Medulla oblongata (tissue), 1 donor: ENCODE measurements around the gene ARL5A.

ENCODE experiments used
- DNase-seq: peaks from one replicate; pipeline ENCODE4 v3.0.0-alpha.2; 2015; ENCODE audit errors: extremely low spot score

The ARL5A gene

GRCh38 chr2:151840216-151841046 is 12.2 kb upstream of the ARL5A start:
- no peak for DNase-seq

DNA sequence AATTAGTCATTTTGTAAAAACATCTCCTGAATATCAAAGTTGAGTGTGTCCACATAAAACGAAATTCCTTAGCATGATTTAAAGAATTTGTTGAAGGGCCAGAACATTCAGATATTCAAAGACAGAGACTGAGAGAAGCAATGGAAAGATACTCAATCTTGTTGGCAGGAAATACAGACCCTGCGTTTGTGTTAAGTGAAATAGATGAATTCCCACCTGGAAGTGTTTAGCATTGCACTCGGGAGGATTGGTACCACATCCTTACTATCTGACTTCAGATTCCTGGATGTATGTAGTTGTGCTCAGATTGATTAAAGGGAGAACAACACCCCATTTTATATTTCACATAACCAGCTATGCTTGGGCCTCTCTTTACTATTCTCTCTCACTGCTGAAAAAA is 9.7 kb upstream of the ARL5A start:
- no peak for DNase-seq

- DNase-seq: no peak
Observed at GRCh38 chr2:151833984-151834383, 5.8 kb upstream of the ARL5A start.

DNA sequence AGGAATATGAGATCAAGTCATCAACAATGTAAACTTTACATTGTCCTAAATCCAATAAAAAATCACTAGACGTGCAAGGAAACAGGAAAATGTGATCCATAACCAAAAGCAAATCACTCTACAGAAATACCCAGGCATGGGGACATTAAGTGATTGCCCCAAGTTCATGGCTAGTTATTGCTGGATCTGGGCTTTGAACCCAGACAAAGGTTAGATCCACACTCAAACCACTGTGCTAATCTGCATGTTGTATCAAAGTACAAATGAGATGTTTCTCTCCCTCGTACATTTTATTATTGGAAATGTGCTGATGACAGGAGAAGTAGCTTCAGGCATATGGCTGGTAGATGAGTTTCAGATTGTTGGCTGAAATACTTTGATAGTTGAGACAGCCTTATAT is 2.7 kb upstream of the ARL5A start:
- DNase-seq: no peak

DNA sequence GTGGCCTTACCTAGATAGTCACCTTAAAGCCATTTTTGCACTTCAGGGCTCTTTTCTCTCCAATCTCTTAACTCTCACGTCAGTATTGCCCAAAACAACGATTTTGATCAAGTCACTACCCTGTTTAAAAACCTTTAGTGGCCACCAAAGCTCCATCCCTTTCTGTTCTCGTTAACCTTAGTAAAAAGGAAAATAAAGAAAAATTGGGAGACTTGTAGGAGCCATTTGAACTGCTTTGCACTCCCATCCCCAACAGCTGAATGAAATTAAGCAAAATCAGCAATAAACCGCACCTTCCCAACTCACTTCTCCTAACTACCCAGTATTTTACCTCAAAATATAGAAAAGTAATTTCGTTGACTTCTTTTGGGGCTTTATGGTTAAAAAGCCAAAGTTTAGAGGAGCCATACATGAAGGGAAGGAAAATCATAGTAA is 686 bp upstream of the ARL5A start:
- no peak for DNase-seq

DNA sequence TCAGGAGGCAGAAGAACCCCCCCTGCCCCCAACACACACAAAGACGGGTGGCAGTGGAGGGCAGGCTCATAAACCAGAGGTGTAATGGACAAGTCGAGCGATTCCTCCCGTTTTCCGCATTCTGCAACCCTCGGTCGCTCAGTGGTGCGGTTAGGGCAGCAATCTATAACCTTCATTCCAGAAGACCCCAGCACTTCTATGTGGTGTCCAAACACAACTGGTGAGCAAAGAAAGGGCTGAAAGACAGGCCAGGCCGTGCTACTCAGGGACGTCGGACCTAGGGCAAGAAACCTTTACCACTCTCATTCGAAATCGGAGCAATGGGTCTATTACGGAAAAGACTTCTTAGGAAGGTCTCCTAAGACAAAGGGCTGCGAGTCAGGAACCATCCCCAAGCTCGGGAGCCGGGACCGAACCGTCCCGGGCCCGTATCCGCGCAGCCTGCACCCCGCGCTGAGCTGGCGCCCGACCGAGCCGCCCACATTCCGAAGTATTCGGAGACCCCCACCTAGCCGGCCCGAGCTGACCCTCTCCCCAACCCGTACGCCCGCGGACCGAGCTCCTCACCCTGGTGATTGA is 568 bp downstream of the ARL5A start:
- DNase-seq: peak; percentile 41

DNA sequence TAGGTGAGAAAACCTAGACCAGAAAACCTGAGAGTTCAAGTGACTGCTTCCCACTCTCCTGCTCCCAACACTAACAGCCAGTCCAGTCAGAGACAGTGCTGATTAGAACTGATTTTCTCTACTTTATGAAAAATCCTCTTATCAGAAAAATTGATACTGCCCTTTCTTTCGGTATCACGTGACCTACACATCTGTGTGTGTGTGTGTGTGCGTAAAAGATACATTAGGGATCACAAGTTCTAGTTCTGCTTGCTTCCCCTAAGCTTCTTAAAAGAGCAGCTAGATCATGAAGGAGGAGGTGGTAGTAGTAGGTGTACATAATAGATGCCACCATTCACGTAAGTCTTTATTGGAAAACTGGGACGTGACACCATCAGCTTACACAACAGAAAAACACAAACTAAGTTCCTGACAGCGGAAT is 1.5 kb downstream of the ARL5A start:
- DNase-seq: peak; percentile 60

- DNase-seq: no peak
Observed at GRCh38 chr2:151824886-151825285, 3.3 kb downstream of the ARL5A start.

DNA sequence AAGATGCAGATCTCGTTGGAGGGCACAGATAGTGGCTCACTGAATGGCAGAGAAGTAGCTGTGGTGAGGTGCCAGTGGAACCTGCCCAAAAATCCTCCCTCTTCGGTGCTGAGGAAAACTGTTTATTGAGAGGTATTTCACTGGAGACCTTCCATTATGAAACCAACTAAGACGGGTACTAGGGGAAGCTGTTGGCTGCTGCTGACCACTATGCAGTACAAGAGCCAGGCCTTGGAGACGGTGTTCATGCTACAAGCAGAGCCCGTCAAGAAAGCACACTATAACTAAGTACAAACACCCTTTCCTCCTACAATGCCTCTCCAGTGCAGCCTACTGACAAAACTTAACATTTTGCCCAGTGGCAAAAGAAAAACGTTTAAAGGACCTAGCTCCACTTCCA is 4.6 kb downstream of the ARL5A start:
- DNase-seq: peak; percentile 35

DNA sequence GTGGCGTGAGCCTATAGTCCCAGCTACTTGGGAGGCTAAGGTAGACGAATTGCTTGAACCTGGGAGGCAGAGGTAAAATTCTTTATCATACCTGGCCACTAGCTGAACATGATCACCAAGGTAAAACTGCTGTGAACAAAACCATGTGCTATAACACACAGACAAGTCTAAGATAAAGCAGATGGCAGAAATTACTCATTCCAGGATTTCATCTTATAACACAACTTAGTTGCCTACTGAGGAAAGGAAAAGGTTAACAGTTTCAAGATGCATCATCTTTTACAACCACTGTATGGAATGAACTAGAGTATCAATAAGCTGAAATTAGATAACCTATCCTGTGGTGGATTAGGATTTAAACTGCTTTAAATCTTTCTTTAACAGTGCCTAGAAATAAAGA is 8.3 kb downstream of the ARL5A start:
- DNase-seq: no peak

DNA sequence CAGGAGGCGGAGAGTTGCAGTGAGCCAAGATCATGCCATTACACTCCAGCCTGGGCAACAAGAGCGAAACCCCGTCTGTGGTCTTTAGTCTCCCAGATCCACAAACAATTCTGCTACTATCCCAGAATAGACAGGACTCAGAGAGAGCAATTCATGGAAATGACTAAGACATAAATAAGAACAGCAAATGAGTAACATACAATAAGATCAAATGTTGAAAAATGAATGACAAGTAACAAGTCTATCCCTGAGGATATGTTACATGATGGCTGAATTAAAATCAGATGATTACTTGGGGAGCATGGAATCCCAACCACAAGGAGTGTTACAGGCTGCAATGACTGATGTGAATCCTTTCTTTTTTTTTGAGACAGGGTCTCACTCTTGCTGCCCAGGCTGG is 10.3 kb downstream of the ARL5A start:
- DNase-seq: no peak

DNA sequence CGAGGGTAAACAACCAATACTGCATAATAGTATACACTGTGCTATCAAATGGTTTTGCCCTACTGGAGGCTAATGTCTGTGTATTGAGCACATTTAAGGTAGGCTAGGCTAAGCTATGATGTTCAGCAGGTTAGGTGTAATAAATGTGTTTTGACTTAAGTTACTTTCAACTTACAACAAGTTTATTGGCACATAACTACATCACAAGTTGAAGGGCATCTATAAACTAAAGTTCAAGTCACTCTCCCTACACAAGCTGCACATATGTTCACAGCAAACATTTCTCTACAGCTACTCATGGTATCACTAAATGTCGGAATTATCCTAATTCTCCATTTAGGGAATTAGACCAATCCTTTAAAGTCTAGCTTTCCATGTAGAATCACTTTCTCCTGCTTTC is 11.4 kb downstream of the ARL5A start:
- no peak for DNase-seq

DNA sequence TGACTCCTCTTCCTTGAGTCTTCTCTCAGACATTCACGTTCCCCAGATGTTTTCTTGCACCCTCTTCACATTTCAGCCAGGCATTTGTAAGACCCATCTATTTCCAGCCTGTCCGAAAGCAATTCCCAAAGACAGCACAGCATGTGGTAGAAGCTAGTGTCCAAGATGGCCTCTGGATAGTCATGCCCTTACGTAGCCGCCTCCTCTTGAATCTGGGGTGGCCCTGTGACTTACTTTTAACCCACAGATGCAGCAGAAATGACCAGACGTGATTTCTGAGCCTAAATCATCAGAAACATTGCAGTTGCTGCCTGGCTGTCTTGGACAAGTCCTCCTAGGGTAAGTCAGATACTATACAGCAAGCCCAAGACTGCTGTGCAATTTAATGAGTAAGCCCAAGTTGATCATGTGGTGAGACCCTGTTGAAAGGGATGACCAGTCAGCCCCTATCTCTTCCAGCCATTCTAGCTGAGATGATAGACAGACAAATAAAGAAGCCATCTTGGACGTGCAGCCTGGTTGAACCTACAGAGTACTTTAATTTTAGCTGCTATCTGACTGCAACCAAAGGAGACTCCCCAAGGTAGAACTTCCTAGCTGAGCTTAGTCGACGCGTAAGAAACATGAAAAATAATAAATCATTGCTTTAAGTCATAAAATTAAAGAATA is 12.3 kb downstream of the ARL5A start:
- DNase-seq: no peak

DNA sequence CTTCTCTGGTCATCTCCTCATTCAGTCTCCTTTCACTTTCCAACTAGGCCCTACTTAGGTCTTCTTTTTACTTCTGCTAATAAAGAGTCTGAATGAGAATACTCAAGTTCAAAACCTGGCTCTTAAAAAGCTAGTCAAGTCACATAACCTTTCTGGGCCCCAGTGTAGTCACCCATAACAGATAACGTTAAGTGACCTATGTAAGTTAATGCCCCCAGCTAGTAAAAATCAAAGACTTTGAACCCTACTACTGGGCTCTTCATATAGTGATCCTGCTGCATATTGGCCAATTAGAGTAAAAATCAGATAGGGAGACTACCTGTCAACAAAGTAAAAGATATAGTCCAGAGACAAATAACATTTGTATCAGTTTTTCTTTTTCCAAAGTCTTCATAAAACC is 17.7 kb downstream of the ARL5A start:
- DNase-seq: no peak

DNA sequence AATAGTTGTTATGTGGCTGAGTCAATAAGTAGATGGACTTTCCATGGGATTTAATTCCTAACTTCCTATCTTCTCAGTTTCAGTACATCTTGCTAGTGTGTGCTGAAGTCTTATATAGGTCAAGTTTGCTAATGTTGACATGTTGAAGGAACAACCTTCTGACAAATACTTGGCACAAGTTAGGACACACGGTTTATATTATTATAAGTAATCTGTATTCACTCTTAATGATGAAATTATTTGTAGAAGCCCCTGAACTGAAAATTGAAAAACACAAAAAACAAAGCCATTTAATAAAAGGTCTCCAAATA is 19.2 kb downstream of the ARL5A start:
- DNase-seq: no peak

GRCh38 chr2:151808258-151809072 is 19.8 kb downstream of the ARL5A start:
- DNase-seq: no peak

GRCh38 chr2:151805961-151806360 is 22.3 kb downstream of the ARL5A start:
- DNase-seq: no peak

DNA sequence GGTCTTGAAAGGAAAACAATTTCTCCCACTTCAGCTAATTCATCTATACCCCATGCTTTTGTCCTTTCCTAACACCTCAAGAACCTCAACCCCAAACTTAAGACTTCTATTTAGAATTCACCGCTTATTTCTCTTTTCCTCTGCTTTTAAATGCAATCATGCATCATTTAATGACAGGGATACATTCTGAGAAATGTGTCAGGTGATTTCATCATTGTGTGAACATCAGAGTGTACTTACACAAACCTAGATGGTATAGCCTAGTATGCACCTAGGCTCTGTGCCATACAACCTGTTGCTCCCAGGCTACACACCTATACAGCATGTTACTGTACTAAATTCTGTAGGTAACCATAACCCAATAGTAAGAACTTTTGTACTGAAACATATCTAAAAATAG is 22.9 kb downstream of the ARL5A start:
- no peak for DNase-seq

DNA sequence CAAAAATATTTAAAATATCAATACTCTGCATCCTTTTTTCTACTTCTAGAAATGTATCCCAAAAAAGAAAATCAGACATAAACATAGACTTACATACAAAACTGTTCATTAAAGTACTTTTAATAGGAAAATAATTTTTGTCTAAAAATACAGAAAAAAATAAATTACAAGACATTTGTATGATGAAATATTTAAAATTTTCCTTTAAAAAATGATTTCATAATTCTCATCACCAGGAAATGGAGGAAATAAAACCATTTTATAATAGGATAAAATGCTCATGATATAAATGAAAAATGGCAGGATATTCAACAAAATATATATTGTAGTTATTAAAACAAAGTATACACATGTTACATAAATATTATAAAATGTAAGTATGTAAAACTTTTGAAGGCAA is 24.4 kb downstream of the ARL5A start:
- DNase-seq: no peak

GRCh38 chr2:151802315-151802714 is 25.9 kb downstream of the ARL5A start:
- no peak for DNase-seq

- DNase-seq: no peak
Observed at GRCh38 chr2:151799886-151800292, 28.3 kb downstream of the ARL5A start.

DNA sequence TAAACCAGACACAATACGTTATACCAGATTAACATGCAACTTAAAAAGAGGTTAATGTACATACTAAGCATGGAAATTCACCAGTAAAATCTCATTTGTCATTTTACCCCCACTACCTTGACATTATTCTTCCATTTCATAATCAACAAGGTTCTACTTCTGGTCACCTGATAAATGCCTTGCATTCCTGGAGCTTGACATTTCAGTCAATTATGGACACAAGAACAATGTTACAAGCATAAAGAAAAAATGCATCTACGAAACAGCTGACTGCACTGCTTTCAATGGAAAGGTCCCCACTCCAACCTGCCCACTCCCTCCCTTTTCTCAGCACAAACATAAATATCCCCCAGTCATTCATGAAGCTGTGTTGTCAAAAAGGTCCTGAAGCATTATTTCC is 31.4 kb downstream of the ARL5A start:
- no peak for DNase-seq
